HEK293 (cell line): ENCODE results near the gene DSE.

Experiments
- CTCF ChIA-PET: fragments of 350-600 bp; formaldehyde crosslinking; extraction: SDS; loops from one replicate; lab custom pipeline; 2021; ENCODE audit warnings: antibody characterized with exemption; lab: Yijun Ruan, JAX
- POLR2A ChIA-PET: fragments of 300-600 bp; formaldehyde crosslinking; extraction: SDS; loops from one replicate; lab custom pipeline; 2020; ENCODE audit warnings: antibody characterized with exemption, inconsistent platforms; lab: Yijun Ruan, JAX
- H3K27ac ChIP-seq: fragments of 200-500 bp; sonication (Bioruptor generic); 2 replicates; pipeline ENCODE4 v1.5.1; 2014; ENCODE audit warnings: low read depth, low read length, control low read depth, inconsistent platforms; ENCODE audit errors: extremely low read depth
- H3K36me3 ChIP-seq, 2 experiments: fragments of 200-500 bp in 1 of 2; sonication (Bioruptor generic) in 1 of 2; 1 replicate in 1 of 2; 2 replicates in 1 of 2; pipeline ENCODE4 v1.5.1; 2014 to 2017; ENCODE audit warnings: inconsistent platforms in 2 of 2, low read length in 2 of 2; ENCODE audit not compliant: control insufficient read depth in 2 of 2, insufficient read depth in 1 of 2
- H3K4me1 ChIP-seq: fragments of 200-500 bp; sonication (Bioruptor generic); 2 replicates; pipeline ENCODE4 v1.5.1; 2014; ENCODE audit warnings: mild to moderate bottlenecking, low read length, inconsistent platforms; ENCODE audit not compliant: control insufficient read depth, insufficient read depth
- H3K4me3 ChIP-seq: 2 replicates; pipeline ENCODE4 v1.5.1; 2011; ENCODE audit warnings: low read depth, mild to moderate bottlenecking, control low read depth, low read length, moderate library complexity
- H3K9me3 ChIP-seq: fragments of 200-500 bp; sonication (Bioruptor generic); 2 replicates; pipeline ENCODE4 v1.5.1; 2014; ENCODE audit warnings: low read depth, low read length, inconsistent platforms; ENCODE audit not compliant: control insufficient read depth, insufficient read depth
- HOXD13 ChIP-seq: sonication (generic); formaldehyde crosslinking; IDR thresholded peaks from 2 replicates; pipeline ENCODE4 v1.8.0; 2022; ENCODE audit warnings: missing genetic modification reagents, borderline replicate concordance
- SETDB1 ChIP-seq: IDR thresholded peaks from one replicate; pipeline ENCODE4 v1.6.1; 2017; ENCODE audit warnings: mild to moderate bottlenecking, low read length, moderate library complexity, mixed read lengths; ENCODE audit not compliant: insufficient read length
- SP2 ChIP-seq: fragments of 450-650 bp; formaldehyde crosslinking; IDR thresholded peaks from 2 replicates; pipeline ENCODE4 v1.5.1; 2016; ENCODE audit warnings: missing biosample characterization, missing genetic modification characterization
- ZBTB20 ChIP-seq: fragments of 450-650 bp; formaldehyde crosslinking; IDR thresholded peaks from 2 replicates; pipeline ENCODE4 v1.5.1; 2016; ENCODE audit warnings: missing biosample characterization, missing genetic modification characterization
- ZFHX2 ChIP-seq: fragments of 450-650 bp; formaldehyde crosslinking; conservative IDR thresholded peaks from 2 replicates; pipeline ENCODE4 v1.5.1; 2016; ENCODE audit warnings: missing biosample characterization, missing genetic modification characterization
- ZFP37 ChIP-seq: fragments of 450-650 bp; formaldehyde crosslinking; IDR thresholded peaks from 2 replicates; pipeline ENCODE4 v1.5.1; 2016; ENCODE audit warnings: missing biosample characterization, missing genetic modification characterization
- ZNF133 ChIP-seq: fragments of 450-650 bp; formaldehyde crosslinking; IDR thresholded peaks from 2 replicates; pipeline ENCODE4 v1.5.1; 2016; ENCODE audit warnings: missing biosample characterization, missing genetic modification characterization
- ZNF221 ChIP-seq: fragments of 450-650 bp; formaldehyde crosslinking; IDR thresholded peaks from 2 replicates; pipeline ENCODE4 v1.5.1; 2017; ENCODE audit warnings: missing biosample characterization, missing genetic modification characterization, borderline replicate concordance
- ZNF416 ChIP-seq: fragments of 450-650 bp; formaldehyde crosslinking; IDR thresholded peaks from 2 replicates; pipeline ENCODE4 v1.5.1; 2016; ENCODE audit warnings: missing biosample characterization, missing genetic modification characterization
- ZNF433 ChIP-seq: fragments of 450-650 bp; formaldehyde crosslinking; IDR thresholded peaks from 2 replicates; pipeline ENCODE4 v1.5.1; 2016; ENCODE audit warnings: missing biosample characterization, missing genetic modification characterization, low read depth
- ZNF548 ChIP-seq: fragments of 450-650 bp; formaldehyde crosslinking; IDR thresholded peaks from 2 replicates; pipeline ENCODE4 v1.5.1; 2016; ENCODE audit warnings: missing biosample characterization, missing genetic modification characterization
- ZNF560 ChIP-seq: fragments of 450-650 bp; formaldehyde crosslinking; IDR thresholded peaks from 2 replicates; pipeline ENCODE4 v1.5.1; 2017; ENCODE audit warnings: missing biosample characterization, missing genetic modification characterization, borderline replicate concordance
- ZNF707 ChIP-seq: fragments of 450-650 bp; formaldehyde crosslinking; IDR thresholded peaks from 2 replicates; pipeline ENCODE4 v1.5.1; 2016; ENCODE audit warnings: missing biosample characterization, missing genetic modification characterization
- ZSCAN30 ChIP-seq: fragments of 450-650 bp; IDR thresholded peaks from 2 replicates; pipeline ENCODE4 v1.5.1; 2018; ENCODE audit warnings: missing biosample characterization, mild to moderate bottlenecking, missing genetic modification characterization, moderate library complexity
- TF ChIP-seq, protein P1 (sequence below): fragments of 450-650 bp; formaldehyde crosslinking; IDR thresholded peaks from 2 replicates; pipeline ENCODE4 v1.5.1; 2016; ENCODE audit warnings: missing biosample characterization, missing genetic modification characterization
- TF ChIP-seq, protein P2 (sequence below): fragments of 450-650 bp; formaldehyde crosslinking; IDR thresholded peaks from 2 replicates; pipeline ENCODE4 v1.5.1; 2016; ENCODE audit warnings: missing biosample characterization, missing genetic modification characterization
- TF ChIP-seq, protein P3 (sequence below): fragments of 450-650 bp; formaldehyde crosslinking; IDR thresholded peaks from 2 replicates; pipeline ENCODE4 v1.5.1; 2016; ENCODE audit warnings: missing biosample characterization, missing genetic modification characterization
- TF ChIP-seq, protein P4 (sequence below): fragments of 450-650 bp; formaldehyde crosslinking; IDR thresholded peaks from 2 replicates; pipeline ENCODE4 v1.5.1; 2017; ENCODE audit warnings: missing biosample characterization, mild to moderate bottlenecking, missing genetic modification characterization, moderate library complexity
- TF ChIP-seq, protein P5 (sequence below): sonication (generic); formaldehyde crosslinking; IDR thresholded peaks from 2 replicates; pipeline ENCODE4 v1.8.1; 2022; ENCODE audit warnings: mild to moderate bottlenecking, moderate library complexity, missing genetic modification reagents
- TF ChIP-seq, protein P6 (sequence below): fragments of 450-650 bp; formaldehyde crosslinking; IDR thresholded peaks from 2 replicates; pipeline ENCODE4 v1.5.1; 2016; ENCODE audit warnings: missing biosample characterization, missing genetic modification characterization

DSE gene

DNA sequence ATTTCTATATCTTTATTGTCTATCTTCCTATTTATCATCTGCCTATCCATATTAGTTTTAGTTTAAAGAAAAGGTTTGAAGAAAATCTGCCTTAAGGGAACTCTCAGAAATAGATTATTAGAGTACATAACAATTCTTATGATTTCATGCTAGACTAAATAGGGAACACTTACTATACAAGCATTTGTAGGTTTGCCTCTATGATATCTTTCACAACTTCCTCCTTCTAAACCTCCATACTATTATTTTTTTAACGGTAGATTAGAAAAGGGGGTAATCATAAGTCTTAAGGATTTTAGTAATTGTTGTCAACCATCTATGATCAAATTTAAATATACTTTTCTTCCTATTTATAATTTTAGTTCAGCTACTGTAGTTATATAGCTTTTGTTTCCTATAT lies 11.6 kb upstream of the DSE start:
- POLR2A ChIA-PET = no interaction called here
- CTCF ChIA-PET = interaction anchor here (0.6 to 3.1 kb wide), 5 partner anchors 71 to 252 kb away, joined by 3 to 10 read pairs (median 4); partner anchors contain the start of gene CALHM5
- H3K4me1 ChIP-seq = no peaks in the 10 kb centered on the region
- H3K9me3 ChIP-seq = no peaks in the 10 kb centered on the region
- H3K36me3 ChIP-seq = no peaks in the 10 kb centered on the region
- no peak overlapping the region for H3K4me3 ChIP-seq
- no peak overlapping the region for H3K27ac ChIP-seq
- TF ChIP-seq, protein P1, sequence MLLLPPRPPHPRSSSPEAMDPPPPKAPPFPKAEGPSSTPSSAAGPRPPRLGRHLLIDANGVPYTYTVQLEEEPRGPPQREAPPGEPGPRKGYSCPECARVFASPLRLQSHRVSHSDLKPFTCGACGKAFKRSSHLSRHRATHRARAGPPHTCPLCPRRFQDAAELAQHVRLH (tag by site-specific recombination) = no peak
- TF ChIP-seq ZNF133 (tag by site-specific recombination) (no peak), ZNF707 (tag by site-specific recombination) (no peak), SETDB1 (no peak), ZSCAN30 (tag by site-specific recombination) (no peak), ZNF221 (tag by site-specific recombination) (no peak), ZFHX2 (no peak), ZNF433 (tag by site-specific recombination) (no peak), ZNF560 (tag by site-specific recombination) (no peak), ZBTB20 (tag by site-specific recombination) (no peak), HOXD13 (CRISPR knock-in tag) (no peak), ZNF416 (tag by site-specific recombination) (no peak), ZFP37 (tag by site-specific recombination) (no peak), ZNF548 (tag by site-specific recombination) (no peak), SP2 (tag by site-specific recombination) (no peak)
- TF ChIP-seq, protein P2, sequence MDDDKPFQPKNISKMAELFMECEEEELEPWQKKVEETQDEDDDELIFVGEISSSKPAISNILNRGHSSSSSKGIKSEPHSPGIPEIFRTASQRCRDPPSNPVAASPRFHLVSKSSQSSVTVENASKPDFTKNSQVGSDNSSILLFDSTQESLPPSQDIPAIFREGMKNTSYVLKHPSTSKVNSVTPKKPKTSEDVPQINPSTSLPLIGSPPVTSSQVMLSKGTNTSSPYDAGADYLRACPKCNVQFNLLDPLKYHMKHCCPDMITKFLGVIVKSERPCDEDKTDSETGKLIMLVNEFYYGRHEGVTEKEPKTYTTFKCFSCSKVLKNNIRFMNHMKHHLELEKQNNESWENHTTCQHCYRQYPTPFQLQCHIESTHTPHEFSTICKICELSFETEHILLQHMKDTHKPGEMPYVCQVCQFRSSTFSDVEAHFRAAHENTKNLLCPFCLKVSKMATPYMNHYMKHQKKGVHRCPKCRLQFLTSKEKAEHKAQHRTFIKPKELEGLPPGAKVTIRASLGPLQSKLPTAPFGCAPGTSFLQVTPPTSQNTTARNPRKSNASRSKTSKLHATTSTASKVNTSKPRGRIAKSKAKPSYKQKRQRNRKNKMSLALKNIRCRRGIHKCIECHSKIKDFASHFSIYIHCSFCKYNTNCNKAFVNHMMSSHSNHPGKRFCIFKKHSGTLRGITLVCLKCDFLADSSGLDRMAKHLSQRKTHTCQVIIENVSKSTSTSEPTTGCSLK (tag by site-specific recombination) = no peak
- TF ChIP-seq, protein P3, sequence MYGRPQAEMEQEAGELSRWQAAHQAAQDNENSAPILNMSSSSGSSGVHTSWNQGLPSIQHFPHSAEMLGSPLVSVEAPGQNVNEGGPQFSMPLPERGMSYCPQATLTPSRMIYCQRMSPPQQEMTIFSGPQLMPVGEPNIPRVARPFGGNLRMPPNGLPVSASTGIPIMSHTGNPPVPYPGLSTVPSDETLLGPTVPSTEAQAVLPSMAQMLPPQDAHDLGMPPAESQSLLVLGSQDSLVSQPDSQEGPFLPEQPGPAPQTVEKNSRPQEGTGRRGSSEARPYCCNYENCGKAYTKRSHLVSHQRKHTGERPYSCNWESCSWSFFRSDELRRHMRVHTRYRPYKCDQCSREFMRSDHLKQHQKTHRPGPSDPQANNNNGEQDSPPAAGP (tag by site-specific recombination) = no peak
- TF ChIP-seq, protein P4, sequence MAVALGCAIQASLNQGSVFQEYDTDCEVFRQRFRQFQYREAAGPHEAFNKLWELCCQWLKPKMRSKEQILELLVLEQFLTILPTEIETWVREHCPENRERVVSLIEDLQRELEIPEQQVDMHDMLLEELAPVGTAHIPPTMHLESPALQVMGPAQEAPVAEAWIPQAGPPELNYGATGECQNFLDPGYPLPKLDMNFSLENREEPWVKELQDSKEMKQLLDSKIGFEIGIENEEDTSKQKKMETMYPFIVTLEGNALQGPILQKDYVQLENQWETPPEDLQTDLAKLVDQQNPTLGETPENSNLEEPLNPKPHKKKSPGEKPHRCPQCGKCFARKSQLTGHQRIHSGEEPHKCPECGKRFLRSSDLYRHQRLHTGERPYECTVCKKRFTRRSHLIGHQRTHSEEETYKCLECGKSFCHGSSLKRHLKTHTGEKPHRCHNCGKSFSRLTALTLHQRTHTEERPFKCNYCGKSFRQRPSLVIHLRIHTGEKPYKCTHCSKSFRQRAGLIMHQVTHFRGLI = no peak
- TF ChIP-seq, protein P5, sequence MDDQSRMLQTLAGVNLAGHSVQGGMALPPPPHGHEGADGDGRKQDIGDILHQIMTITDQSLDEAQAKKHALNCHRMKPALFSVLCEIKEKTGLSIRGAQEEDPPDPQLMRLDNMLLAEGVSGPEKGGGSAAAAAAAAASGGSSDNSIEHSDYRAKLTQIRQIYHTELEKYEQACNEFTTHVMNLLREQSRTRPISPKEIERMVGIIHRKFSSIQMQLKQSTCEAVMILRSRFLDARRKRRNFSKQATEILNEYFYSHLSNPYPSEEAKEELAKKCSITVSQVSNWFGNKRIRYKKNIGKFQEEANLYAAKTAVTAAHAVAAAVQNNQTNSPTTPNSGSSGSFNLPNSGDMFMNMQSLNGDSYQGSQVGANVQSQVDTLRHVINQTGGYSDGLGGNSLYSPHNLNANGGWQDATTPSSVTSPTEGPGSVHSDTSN (CRISPR knock-in tag) = no peak
- TF ChIP-seq, protein P6, sequence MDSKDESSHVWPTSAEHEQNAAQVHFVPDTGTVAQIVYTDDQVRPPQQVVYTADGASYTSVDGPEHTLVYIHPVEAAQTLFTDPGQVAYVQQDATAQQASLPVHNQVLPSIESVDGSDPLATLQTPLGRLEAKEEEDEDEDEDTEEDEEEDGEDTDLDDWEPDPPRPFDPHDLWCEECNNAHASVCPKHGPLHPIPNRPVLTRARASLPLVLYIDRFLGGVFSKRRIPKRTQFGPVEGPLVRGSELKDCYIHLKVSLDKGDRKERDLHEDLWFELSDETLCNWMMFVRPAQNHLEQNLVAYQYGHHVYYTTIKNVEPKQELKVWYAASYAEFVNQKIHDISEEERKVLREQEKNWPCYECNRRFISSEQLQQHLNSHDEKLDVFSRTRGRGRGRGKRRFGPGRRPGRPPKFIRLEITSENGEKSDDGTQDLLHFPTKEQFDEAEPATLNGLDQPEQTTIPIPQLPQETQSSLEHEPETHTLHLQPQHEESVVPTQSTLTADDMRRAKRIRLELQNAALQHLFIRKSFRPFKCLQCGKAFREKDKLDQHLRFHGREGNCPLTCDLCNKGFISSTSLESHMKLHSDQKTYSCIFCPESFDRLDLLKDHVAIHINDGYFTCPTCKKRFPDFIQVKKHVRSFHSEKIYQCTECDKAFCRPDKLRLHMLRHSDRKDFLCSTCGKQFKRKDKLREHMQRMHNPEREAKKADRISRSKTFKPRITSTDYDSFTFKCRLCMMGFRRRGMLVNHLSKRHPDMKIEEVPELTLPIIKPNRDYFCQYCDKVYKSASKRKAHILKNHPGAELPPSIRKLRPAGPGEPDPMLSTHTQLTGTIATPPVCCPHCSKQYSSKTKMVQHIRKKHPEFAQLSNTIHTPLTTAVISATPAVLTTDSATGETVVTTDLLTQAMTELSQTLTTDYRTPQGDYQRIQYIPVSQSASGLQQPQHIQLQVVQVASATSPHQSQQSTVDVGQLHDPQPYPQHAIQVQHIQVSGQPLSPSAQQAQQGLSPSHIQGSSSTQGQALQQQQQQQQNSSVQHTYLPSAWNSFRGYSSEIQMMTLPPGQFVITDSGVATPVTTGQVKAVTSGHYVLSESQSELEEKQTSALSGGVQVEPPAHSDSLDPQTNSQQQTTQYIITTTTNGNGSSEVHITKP (tag by site-specific recombination) = no peak
